A673 (cell line): ENCODE results near the gene KLK4. TPM values are rescaled to one million over a fixed set of nuclear protein-coding genes. Genes with fewer than 3 reads are reported as not detected.

Experiments
- BruUV-seq: library from RNA; stranded (reverse); fragments of 400-500 nt; replicated peaks from 2 replicates; lab custom pipeline; 2021; lab: Mats Ljungman, UMichigan
- CTCF ChIA-PET: fragments of 300-600 bp; sonication (Branson Sonifier 250); formaldehyde crosslinking; loops from one replicate; lab custom pipeline; 2022; ENCODE audit warnings: antibody characterized with exemption; lab: Charles Lee
- POLR2A ChIA-PET: fragments of 300-600 bp; sonication (Branson Sonifier 250); formaldehyde crosslinking; loops from one replicate; lab custom pipeline; 2022; ENCODE audit warnings: antibody characterized with exemption; ENCODE audit not compliant: low non-redundant PET; lab: Charles Lee
- DNase-seq: peaks from one replicate; pipeline ENCODE4 v3.0.0-alpha.2; 2015; ENCODE audit warnings: low spot score
- H3K27ac ChIP-seq: fragments of 200-600 bp; sonication (generic); 2 replicates; pipeline ENCODE4 v1.5.1; 2016; ENCODE audit warnings: mixed run types, low read depth, mild to moderate bottlenecking, mixed read lengths, antibody characterized with exemption, low read length; ENCODE audit not compliant: poor library complexity, severe bottlenecking
- H3K27me3 ChIP-seq: fragments of 200-600 bp; sonication (generic); replicated peaks from 2 replicates; pipeline ENCODE4 v1.6.1; 2017; ENCODE audit warnings: mixed run types, low read depth, mild to moderate bottlenecking, mixed read lengths, antibody characterized with exemption, low read length; ENCODE audit not compliant: insufficient read depth, poor library complexity
- H3K36me3 ChIP-seq: fragments of 200-600 bp; sonication (generic); 2 replicates; pipeline ENCODE4 v1.6.1; 2016; ENCODE audit warnings: mixed run types, mild to moderate bottlenecking, mixed read lengths, antibody characterized with exemption, low read length; ENCODE audit not compliant: insufficient read depth, poor library complexity, severe bottlenecking
- H3K4me1 ChIP-seq: fragments of 200-600 bp; sonication (generic); 2 replicates; pipeline ENCODE4 v1.6.1; 2017; ENCODE audit warnings: mixed run types, mild to moderate bottlenecking, mixed read lengths, antibody characterized with exemption, low read length; ENCODE audit not compliant: insufficient read depth, poor library complexity, severe bottlenecking
- H3K4me3 ChIP-seq: fragments of 200-600 bp; sonication (generic); 2 replicates; pipeline ENCODE4 v1.5.1; 2016; ENCODE audit warnings: low read depth, mixed run types, mild to moderate bottlenecking, mixed read lengths, low read length; ENCODE audit not compliant: poor library complexity, severe bottlenecking
- H3K9me3 ChIP-seq: fragments of 200-600 bp; sonication (generic); 2 replicates; pipeline ENCODE4 v1.6.1; 2016; ENCODE audit warnings: mixed run types, low read depth, mild to moderate bottlenecking, mixed read lengths, antibody characterized with exemption, low read length; ENCODE audit not compliant: poor library complexity, severe bottlenecking
- CTCF ChIP-seq: fragments of 300-800, 200-600 bp; sonication (generic); conservative IDR thresholded peaks from 2 replicates; pipeline ENCODE4 v1.5.1; 2017; ENCODE audit warnings: low read depth, mild to moderate bottlenecking, antibody characterized with exemption, low read length, moderate library complexity, mixed read lengths
- EZH2 ChIP-seq: fragments of 200-600 bp; sonication (generic); IDR thresholded peaks from 2 replicates; pipeline ENCODE4 v1.6.1; 2017; ENCODE audit warnings: borderline replicate concordance, low read depth, mild to moderate bottlenecking, mixed read lengths, antibody characterized with exemption, low read length; ENCODE audit not compliant: poor library complexity, severe bottlenecking
- intact Hi-C: fragments of 100-400 bp; cut with micrococcal nuclease; formaldehyde crosslinking; loops from one replicate; pipeline ENCODE4 v1.10.0; 2022; ENCODE audit not compliant: unreplicated experiment
- total RNA-seq: library from RNA; stranded (reverse); gene quantifications from 2 replicates; pipeline ENCODE4 v1.2.3, GENCODE V29; 2021

KLK4 gene
- total RNA-seq, 1 experiment from 2014 or later: not detected

- BruUV-seq: no TSS peak
- intact Hi-C loops: no loop called here
- Histone ChIP-seq H3K27me3 (peaks cover 5% of the 10 kb centered on the region), H3K27ac (no peak overlapping the region), H3K36me3 (no peaks in the 10 kb centered on the region), H3K4me3 (no peak overlapping the region), H3K4me1 (no peaks in the 10 kb centered on the region), H3K9me3 (no peaks in the 10 kb centered on the region)
- ChIA-PET POLR2A (no interaction called here), CTCF (no interaction called here)
- no peak for TF ChIP-seq CTCF
- no peak for DNase-seq
These were observed 33.6 kb upstream of the KLK4 start for GRCh38 chr19:50944795-50945194.

GRCh38 chr19:50943074-50943828, 32.1 kb upstream of the KLK4 start:
- H3K36me3 ChIP-seq: no peaks in the 10 kb centered on the region
- H3K27ac ChIP-seq: no peak overlapping the region
- POLR2A ChIA-PET: no interaction called here
- no TSS peak for BruUV-seq
- H3K4me1 ChIP-seq: no peaks in the 10 kb centered on the region
- TF ChIP-seq EZH2: no peak
- no peak for TF ChIP-seq CTCF
- no peak overlapping the region for H3K4me3 ChIP-seq
- DNase-seq: no peak
- intact Hi-C loops: no loop called here
- H3K27me3 ChIP-seq: peaks cover 5% of the 10 kb centered on the region
- CTCF ChIA-PET: interaction anchor here (0.5 kb wide), 1 partner anchor 105 kb away, joined by 3 read pairs; no protein-coding TSS in a partner anchor
- H3K9me3 ChIP-seq: peaks cover 7% of the 10 kb centered on the region

- intact Hi-C loops: no loop called here
- Histone ChIP-seq H3K4me1 (no peaks in the 10 kb centered on the region), H3K27me3 (no peaks in the 10 kb centered on the region), H3K27ac (no peak overlapping the region), H3K36me3 (no peaks in the 10 kb centered on the region), H3K9me3 (peaks cover 7% of the 10 kb centered on the region), H3K4me3 (no peak overlapping the region)
- TF ChIP-seq CTCF: no peak
- no peak for TF ChIP-seq EZH2
- CTCF ChIA-PET: no interaction called here
- POLR2A ChIA-PET: no interaction called here
- DNase-seq: no peak
- no TSS peak for BruUV-seq
These were observed 28.4 kb upstream of the KLK4 start for GRCh38 chr19:50939596-50939995.
